GM15510 (cell line): ENCODE measurements around the gene DTYMK.

ENCODE experiments used
- POLR2A ChIP-seq: IDR thresholded peaks from 3 replicates; pipeline ENCODE4 v1.6.1; 2011; ENCODE audit warnings: borderline replicate concordance; ENCODE audit not compliant: insufficient read length; ENCODE audit errors: extremely low read depth

The DTYMK gene

GRCh38 chr2:241686650-241687425, at the start of gene DTYMK:
DTYMK (minus strand) TSS chr2:241686815; CDS start chr2:241686783, 32 bp downstream.
- peak; percentile 86 for TF ChIP-seq POLR2A

- no peak for TF ChIP-seq POLR2A
Observed at GRCh38 chr2:241736111-241736510, 49.5 kb upstream of the DTYMK start.

GRCh38 chr2:241734467-241735208, 48.0 kb upstream of the DTYMK start, which contains the start of gene D2HGDH:
D2HGDH (plus strand) TSS chr2:241734630; CDS start chr2:241735225, 595 bp downstream.
- TF ChIP-seq POLR2A, result peak; percentile 96

- no peak for TF ChIP-seq POLR2A
Observed at GRCh38 chr2:241734208-241734466, 47.5 kb upstream of the DTYMK start.

- TF ChIP-seq POLR2A, result no peak
Observed at GRCh38 chr2:241733391-241734207, 47.0 kb upstream of the DTYMK start.

- TF ChIP-seq POLR2A, result no peak
Observed at GRCh38 chr2:241730671-241731293, 44.2 kb upstream of the DTYMK start.

- no peak for TF ChIP-seq POLR2A
Observed at GRCh38 chr2:241729868-241730267, 43.3 kb upstream of the DTYMK start.

GRCh38 chr2:241728627-241729026, 42.0 kb upstream of the DTYMK start:
- TF ChIP-seq POLR2A, result no peak

GRCh38 chr2:241728000-241728399, 41.4 kb upstream of the DTYMK start:
- no peak for TF ChIP-seq POLR2A

GRCh38 chr2:241726459-241726858, 39.8 kb upstream of the DTYMK start:
- no peak for TF ChIP-seq POLR2A

- TF ChIP-seq POLR2A, result no peak
Observed at GRCh38 chr2:241724975-241725870, 38.6 kb upstream of the DTYMK start.

GRCh38 chr2:241724259-241724974, 37.8 kb upstream of the DTYMK start:
- no peak for TF ChIP-seq POLR2A

GRCh38 chr2:241722896-241723454, 36.4 kb upstream of the DTYMK start:
- no peak for TF ChIP-seq POLR2A

GRCh38 chr2:241721852-241722251, 35.2 kb upstream of the DTYMK start:
- TF ChIP-seq POLR2A, result no peak

- no peak for TF ChIP-seq POLR2A
Observed at GRCh38 chr2:241720560-241720959, 33.9 kb upstream of the DTYMK start.
